Breast epithelium (tissue), 4 donors: ENCODE data around the gene NUAK1. TPM values are rescaled to one million over a fixed set of nuclear protein-coding genes. Genes with fewer than 3 reads are reported as not detected.

Experiments used
- DNase-seq, 2 donors: peaks; one replicate each; pipeline ENCODE4 v3.0.0-alpha.2; 2019; ENCODE audit warnings: low spot score in 2 of 2
- H3K27ac ChIP-seq, 2 donors: fragments of 200-600 bp; sonication (generic) in 1 of 2; one replicate each; pipeline ENCODE4 v1.5.1; 2016 to 2019; ENCODE audit warnings: mild to moderate bottlenecking in 1 of 2
- H3K27me3 ChIP-seq, 2 donors: fragments of 200-600 bp; sonication (generic) in 1 of 2; one replicate each; pipeline versions ENCODE4 v1.5.1 to v1.6.0; 2017 to 2019; ENCODE audit warnings: control low read depth in 1 of 2, mild to moderate bottlenecking in 1 of 2
- H3K36me3 ChIP-seq: fragments of 200-600 bp; one replicate; pipeline ENCODE4 v1.5.1; 2019
- H3K4me1 ChIP-seq, 2 donors: fragments of 200-600 bp; sonication (generic); one replicate each; pipeline ENCODE4 v1.5.1; 2016 to 2019; ENCODE audit warnings: control low read depth in 1 of 2
- H3K4me3 ChIP-seq, 3 donors: fragments of 200-600 bp; sonication (generic); 1 replicate in 2 of 3; 2 replicates in 1 of 3; pipeline ENCODE4 v1.5.1; 2016 to 2019; ENCODE audit warnings: mild to moderate bottlenecking in 3 of 3, moderate library complexity in 2 of 3
- H3K9me3 ChIP-seq, 2 donors: fragments of 200-600 bp; sonication (generic) in 1 of 2; one replicate each; pipeline ENCODE4 v1.5.1; 2016 to 2019; ENCODE audit warnings: control low read depth in 1 of 2
- CTCF ChIP-seq, 3 donors: fragments of 450-650 bp; IDR thresholded peaks; one replicate each; pipeline ENCODE4 v1.5.1; 2016 to 2017; ENCODE audit warnings: antibody characterized with exemption in 3 of 3, mild to moderate bottlenecking in 3 of 3, moderate library complexity in 3 of 3
- POLR2A ChIP-seq: fragments of 450-650 bp; IDR thresholded peaks from one replicate; pipeline ENCODE4 v1.6.1; 2016; ENCODE audit warnings: antibody characterized with exemption, mild to moderate bottlenecking, moderate library complexity
- POLR2AphosphoS5 ChIP-seq, 3 donors: sonication (generic); formaldehyde crosslinking; IDR thresholded peaks; one replicate each; pipeline ENCODE4 v1.6.1; 2017; ENCODE audit warnings: antibody characterized with exemption in 3 of 3
- intact Hi-C: fragments of 100-400 bp; cut with DNase I; formaldehyde crosslinking; loops from one replicate; pipeline ENCODE4 v1.15.1; 2023; ENCODE audit warnings: low total_unique reads
- total RNA-seq, 3 donors: library from RNA; depleted of rRNA; stranded (reverse); fragments of >200 nt; gene quantifications; one replicate each; pipeline ENCODE4 v1.1.0, GENCODE V29; 2016

Gene NUAK1
- total RNA-seq, 3 donors from 2014 or later: 6.0 to 20.2 (median 13.1) TPM

GRCh38 chr12:106030210-106031071, 108.3 kb downstream of the NUAK1 start:
- H3K36me3 ChIP-seq: no peaks in the 10 kb centered on the region
- no peaks in the 10 kb centered on the region for H3K27me3 ChIP-seq
- TF ChIP-seq POLR2AphosphoS5 (IDR thresholded peaks at IDR 0.05): no peak
- TF ChIP-seq CTCF (IDR thresholded peaks at IDR 0.05): no peak
- no peak for TF ChIP-seq POLR2A
- intact Hi-C loops: no loop called here
- H3K4me1 ChIP-seq: no peaks in the 10 kb centered on the region
- H3K4me3 ChIP-seq: no peak overlapping the region
- no peak for DNase-seq
- H3K9me3 ChIP-seq: no peaks in the 10 kb centered on the region
- no peak overlapping the region for H3K27ac ChIP-seq

- intact Hi-C loops: no loop called here
- H3K27ac ChIP-seq: no peak overlapping the region
- H3K9me3 ChIP-seq: no peaks in the 10 kb centered on the region
- H3K27me3 ChIP-seq: no peaks in the 10 kb centered on the region
- H3K4me3 ChIP-seq: no peak overlapping the region
- no peaks in the 10 kb centered on the region for H3K36me3 ChIP-seq
- no peak for DNase-seq
- H3K4me1 ChIP-seq: no peaks in the 10 kb centered on the region
- TF ChIP-seq POLR2AphosphoS5 (IDR thresholded peaks at IDR 0.05) (no peak), POLR2A (no peak), CTCF (IDR thresholded peaks at IDR 0.05) (no peak)
Observed at GRCh38 chr12:106029532-106029931, 109.2 kb downstream of the NUAK1 start.

- intact Hi-C loops: loop anchor here (2.0 kb wide), 1 partner anchor 69 kb away; no protein-coding TSS in a partner anchor
- no peaks in the 10 kb centered on the region for H3K36me3 ChIP-seq
- no peak for DNase-seq
- TF ChIP-seq POLR2A: no peak
- no peak for TF ChIP-seq CTCF (IDR thresholded peaks at IDR 0.05)
- TF ChIP-seq POLR2AphosphoS5 (IDR thresholded peaks at IDR 0.05): no peak
- no peaks in the 10 kb centered on the region for H3K27me3 ChIP-seq
- H3K4me1 ChIP-seq: no peaks in the 10 kb centered on the region
- no peak overlapping the region for H3K4me3 ChIP-seq
- H3K27ac ChIP-seq: no peak overlapping the region
- H3K9me3 ChIP-seq: no peaks in the 10 kb centered on the region
Observed at GRCh38 chr12:106027911-106028310, 110.8 kb downstream of the NUAK1 start.

- H3K4me3 ChIP-seq: no peak overlapping the region
- no peaks in the 10 kb centered on the region for H3K27me3 ChIP-seq
- DNase-seq: no peak
- no peak overlapping the region for H3K27ac ChIP-seq
- TF ChIP-seq POLR2AphosphoS5 (IDR thresholded peaks at IDR 0.05) (no peak), POLR2A (no peak), CTCF (IDR thresholded peaks at IDR 0.05) (no peak)
- no peaks in the 10 kb centered on the region for H3K9me3 ChIP-seq
- no peaks in the 10 kb centered on the region for H3K4me1 ChIP-seq
- intact Hi-C loops: loop anchor here (2.0 kb wide), 1 partner anchor 68 kb away; no protein-coding TSS in a partner anchor
- H3K36me3 ChIP-seq: no peaks in the 10 kb centered on the region
Observed at GRCh38 chr12:106027286-106027685, 111.5 kb downstream of the NUAK1 start.

GRCh38 chr12:106025129-106025528, 113.6 kb downstream of the NUAK1 start:
- H3K27ac ChIP-seq: no peak overlapping the region
- no peaks in the 10 kb centered on the region for H3K4me1 ChIP-seq
- H3K27me3 ChIP-seq: no peaks in the 10 kb centered on the region
- H3K36me3 ChIP-seq: no peaks in the 10 kb centered on the region
- no peak overlapping the region for H3K4me3 ChIP-seq
- intact Hi-C loops: no loop called here
- H3K9me3 ChIP-seq: no peaks in the 10 kb centered on the region
- no peak for TF ChIP-seq CTCF (IDR thresholded peaks at IDR 0.05)
- no peak for TF ChIP-seq POLR2AphosphoS5 (IDR thresholded peaks at IDR 0.05)
- DNase-seq: no peak
